SK-N-SH (cell line): ENCODE data around the gene RIN3. TPM values are rescaled to one million over a fixed set of nuclear protein-coding genes. Genes with fewer than 3 reads are reported as not detected.

Experiments
- CTCF ChIA-PET: fragments of 300-600, 350-600 bp; formaldehyde crosslinking; extraction: SDS; loops from one replicate; lab custom pipeline; 2021; lab: Yijun Ruan, JAX
- POLR2A ChIA-PET: fragments of 350-600 bp; sonication (Branson Sonifier 250); formaldehyde crosslinking; extraction: SDS; loops from one replicate; lab custom pipeline; 2020; ENCODE audit warnings: antibody characterized with exemption, inconsistent platforms; lab: Yijun Ruan, JAX
- DNase-seq: peaks from one replicate; pipeline ENCODE4 v3.0.0; 2012
- H2AFZ ChIP-seq: fragments of 200-600 bp; sonication (generic); 2 replicates; pipeline ENCODE4 v1.8.1; 2016; ENCODE audit warnings: antibody characterized with exemption, mild to moderate bottlenecking, low read depth
- H3F3A ChIP-seq: fragments of 200-600 bp; sonication (generic); replicated peaks from 2 replicates; pipeline ENCODE3; 2016; ENCODE audit warnings: antibody characterized with exemption, mild to moderate bottlenecking; ENCODE audit not compliant: insufficient read depth
- H3K27ac ChIP-seq, 2 experiments: fragments of 200-500 bp in 1 of 2; fragments of 200-600 bp in 1 of 2; sonication (Bioruptor generic) in 1 of 2; sonication (generic), shearing (Covaris generic) in 1 of 2; 2 replicates each; pipeline versions ENCODE4 v1.5.1 to v1.6.1; 2014 to 2016; ENCODE audit warnings: low read depth in 2 of 2, inconsistent platforms in 1 of 2, low read length in 1 of 2, mild to moderate bottlenecking in 1 of 2, mixed read lengths in 1 of 2
- H3K27me3 ChIP-seq: fragments of 200-600 bp; sonication (generic), shearing (Covaris generic); 2 replicates; pipeline ENCODE4 v1.6.1; 2016; ENCODE audit warnings: mixed run types; ENCODE audit not compliant: insufficient read depth
- H3K36me3 ChIP-seq, 2 experiments: fragments of 200-500 bp in 1 of 2; fragments of 200-600 bp in 1 of 2; sonication (Bioruptor generic) in 1 of 2; sonication (generic) in 1 of 2; replicated peaks in 1 of 2; 2 replicates each; pipeline versions ENCODE3 to v1.5.1; 2014 to 2016; ENCODE audit warnings: low read length in 1 of 2, mild to moderate bottlenecking in 1 of 2; ENCODE audit not compliant: insufficient read depth in 2 of 2, control insufficient read depth in 1 of 2
- H3K4me1 ChIP-seq, 2 experiments: fragments of 200-500 bp in 1 of 2; fragments of 200-600 bp in 1 of 2; sonication (Bioruptor generic) in 1 of 2; sonication (generic), shearing (Covaris generic) in 1 of 2; 2 replicates each; pipeline versions ENCODE4 v1.5.1 to v1.6.1; 2014 to 2016; ENCODE audit warnings: low read depth in 1 of 2, low read length in 1 of 2, mixed run types in 1 of 2; ENCODE audit not compliant: insufficient read depth in 2 of 2, control insufficient read depth in 1 of 2
- H3K4me2 ChIP-seq: fragments of 200-600 bp; sonication (generic), shearing (Covaris generic); 2 replicates; pipeline ENCODE4 v1.6.1; 2017; ENCODE audit warnings: mixed run types
- H3K4me3 ChIP-seq, 2 experiments: fragments of 200-500 bp in 1 of 2; fragments of 200-600 bp in 1 of 2; sonication (Bioruptor generic) in 1 of 2; sonication (generic), shearing (Covaris generic) in 1 of 2; 2 replicates each; pipeline versions ENCODE4 v1.5.1 to v1.8.1; 2014 to 2016; ENCODE audit warnings: low read depth in 2 of 2, inconsistent platforms in 1 of 2, low read length in 1 of 2, mild to moderate bottlenecking in 1 of 2, mixed read lengths in 1 of 2, moderate library complexity in 1 of 2
- H3K79me2 ChIP-seq: fragments of 200-600 bp; sonication (generic); 2 replicates; pipeline ENCODE4 v1.8.1; 2017; ENCODE audit warnings: mild to moderate bottlenecking; ENCODE audit not compliant: insufficient read depth
- H3K9ac ChIP-seq: fragments of 200-600 bp; sonication (generic); 2 replicates; pipeline ENCODE4 v1.6.1; 2017; ENCODE audit warnings: mixed run types
- H3K9me2 ChIP-seq: fragments of 200-600 bp; sonication (generic); 2 replicates; pipeline ENCODE4 v1.6.1; 2017; ENCODE audit warnings: mixed run types
- H3K9me3 ChIP-seq: fragments of 200-600 bp; sonication (generic); 2 replicates; pipeline ENCODE4 v1.6.1; 2017; ENCODE audit warnings: mixed run types, mild to moderate bottlenecking, moderate library complexity
- H4K20me1 ChIP-seq: fragments of 200-600 bp; sonication (generic); 2 replicates; pipeline ENCODE4 v1.6.1; 2017; ENCODE audit warnings: mild to moderate bottlenecking, mixed run types; ENCODE audit not compliant: insufficient read depth
- FOSL2 ChIP-seq: IDR thresholded peaks from 2 replicates; pipeline ENCODE4 v1.4.0; 2012; ENCODE audit warnings: low read depth, mild to moderate bottlenecking, moderate library complexity, borderline replicate concordance
- GATA2 ChIP-seq: sonication (generic); formaldehyde crosslinking; IDR thresholded peaks from 2 replicates; pipeline ENCODE4 v1.5.0; 2020; ENCODE audit warnings: mild to moderate bottlenecking, missing genetic modification reagents
- JUND ChIP-seq: IDR thresholded peaks from 2 replicates; pipeline ENCODE4 v1.4.0; 2012
- NFIC ChIP-seq: IDR thresholded peaks from 2 replicates; pipeline ENCODE4 v1.4.0; 2012; ENCODE audit warnings: borderline replicate concordance
- WGBS: methylation state at CpG from one replicate; pipeline ENCODE4 v1.1.6; 2017; ENCODE audit warnings: low lambda C conversion rate; 5-methylcytosine and 5-hydroxymethylcytosine counted together
- polyA plus RNA-seq, 3 experiments: library from polyadenylated mRNA; depleted of rRNA; stranded (reverse); fragments of >200 nt; gene quantifications; 2 replicates each; pipeline ENCODE4 v1.2.3, GENCODE V29; 2012
- TF ChIP-seq, protein P1 (sequence below): fragments of 150-350 bp; IDR thresholded peaks from 2 replicates; pipeline ENCODE4 v1.6.1; 2017; ENCODE audit warnings: antibody characterized with exemption, low read length, low read depth, borderline replicate concordance
- TF ChIP-seq, protein P2 (sequence below): IDR thresholded peaks from 2 replicates; pipeline ENCODE4 v1.6.1; 2012; ENCODE audit warnings: mild to moderate bottlenecking, low read depth, low read length, moderate library complexity
- TF ChIP-seq, protein P3 (sequence below): fragments of 150-350 bp; IDR thresholded peaks from 2 replicates; pipeline ENCODE4 v1.6.1; 2016; ENCODE audit warnings: mild to moderate bottlenecking, low read depth, low read length
- TF ChIP-seq, protein P4 (sequence below): IDR thresholded peaks from 2 replicates; pipeline ENCODE4 v1.4.0; 2012; ENCODE audit warnings: low read depth

Gene RIN3
- polyA plus RNA-seq, 1 of the 3 experiments (the other 2 are of a cell fraction), result 12.4 TPM

DNA sequence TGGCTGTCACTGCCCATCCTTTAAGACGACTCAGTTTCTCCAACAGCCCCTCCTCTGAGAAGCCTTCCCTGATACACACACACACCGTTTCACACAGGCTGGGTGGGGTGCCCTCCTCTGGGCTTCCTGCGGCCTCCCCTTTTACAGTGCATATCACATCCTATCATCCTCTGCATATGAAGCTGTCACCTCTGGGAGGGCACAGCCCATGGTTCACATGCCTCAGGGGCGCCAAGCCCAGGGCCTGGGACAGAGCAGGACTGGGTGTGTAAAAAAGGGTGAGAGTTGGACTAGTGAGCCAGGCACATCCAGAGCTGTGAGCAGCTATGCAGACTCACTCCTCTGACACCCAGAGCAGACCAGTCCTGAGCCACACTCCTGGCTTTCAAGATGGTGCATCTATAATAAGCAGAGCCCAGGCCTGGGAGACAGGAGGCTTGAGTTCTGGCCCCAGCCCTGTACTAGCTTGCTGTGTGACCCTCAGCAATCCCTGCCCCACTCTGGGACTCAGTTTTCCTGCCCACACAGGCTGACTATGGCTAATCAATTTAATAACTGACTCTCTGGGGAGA is 172.3 kb downstream of the RIN3 start:
- ChIA-PET POLR2A (interaction anchor here (0.5 kb wide), 1 partner anchor 71 kb away, joined by 4 read pairs; no protein-coding TSS in a partner anchor), CTCF (interaction anchor here (0.8 to 8.0 kb wide), 33 partner anchors 9 to 1031 kb away, joined by 3 to 186 read pairs (median 4); partner anchors contain the start of genes GOLGA5 and LGMN)
- Histone ChIP-seq H3K27ac (no peak overlapping the region), H3K27me3 (no peaks in the 10 kb centered on the region), H3K4me2 (no peak overlapping the region), H3K4me3 (no peak overlapping the region), H3K9me2 (no peaks in the 10 kb centered on the region), H3K36me3 (peaks cover 0 to 12% of the 10 kb centered on the region in 2 experiments), H3K79me2 (no peaks in the 10 kb centered on the region)
- WGBS, result 89% methylated on average over 4 of the region's 4 CpGs
- no peak for DNase-seq
- TF ChIP-seq, protein P1, sequence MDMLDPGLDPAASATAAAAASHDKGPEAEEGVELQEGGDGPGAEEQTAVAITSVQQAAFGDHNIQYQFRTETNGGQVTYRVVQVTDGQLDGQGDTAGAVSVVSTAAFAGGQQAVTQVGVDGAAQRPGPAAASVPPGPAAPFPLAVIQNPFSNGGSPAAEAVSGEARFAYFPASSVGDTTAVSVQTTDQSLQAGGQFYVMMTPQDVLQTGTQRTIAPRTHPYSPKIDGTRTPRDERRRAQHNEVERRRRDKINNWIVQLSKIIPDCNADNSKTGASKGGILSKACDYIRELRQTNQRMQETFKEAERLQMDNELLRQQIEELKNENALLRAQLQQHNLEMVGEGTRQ, result no peak
- no peak for TF ChIP-seq GATA2
- no peak for TF ChIP-seq FOSL2
- no peak for TF ChIP-seq JUND
- TF ChIP-seq, all 33 proteins: peak for 0
- no peak overlapping the region for H2AFZ ChIP-seq
- H4K20me1 ChIP-seq, result no peaks in the 10 kb centered on the region
- no peaks in the 10 kb centered on the region for H3K9me3 ChIP-seq
- no peak overlapping the region for H3K9ac ChIP-seq
- peaks cover 6% of the 10 kb centered on the region for H3F3A ChIP-seq
- H3K4me1 ChIP-seq, result peaks cover 0 to 12% of the 10 kb centered on the region in 2 experiments; a peak in 1 of 4 replicates

DNA sequence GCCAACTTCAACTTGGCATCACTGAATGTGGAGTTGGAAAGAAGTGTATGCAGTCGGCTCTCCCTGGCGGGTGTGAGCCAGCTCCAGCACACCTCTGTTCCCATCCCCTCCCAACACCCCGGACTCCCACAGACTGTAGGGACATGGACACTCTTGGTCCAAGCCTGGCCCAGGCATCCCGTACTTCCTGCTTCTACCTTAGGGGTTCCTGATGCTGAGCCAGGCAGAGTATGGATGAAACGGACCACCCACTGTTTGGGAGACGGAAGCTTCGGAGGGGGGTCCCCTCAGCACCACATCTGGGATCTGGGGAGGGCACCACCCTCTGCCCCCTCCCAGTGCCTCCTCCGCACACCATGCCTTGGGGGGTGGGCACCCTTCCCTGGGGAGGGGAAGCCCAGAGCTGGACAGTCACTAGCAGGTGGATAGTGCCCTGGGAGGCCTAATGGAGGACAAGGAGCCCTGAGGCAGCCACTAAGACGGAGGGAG is 172.9 kb downstream of the RIN3 start:
- peaks cover 0 to 12% of the 10 kb centered on the region in 2 experiments; a peak in 1 of 4 replicates for H3K4me1 ChIP-seq
- CTCF ChIA-PET, result interaction anchor here (0.6 to 8.0 kb wide), 49 partner anchors 8 to 1032 kb away, joined by 3 to 186 read pairs (median 4); partner anchors contain the start of genes GOLGA5 and LGMN
- POLR2A ChIA-PET, result interaction anchor here (0.6 kb wide), 1 partner anchor 1236 kb away, joined by 3 read pairs; no protein-coding TSS in a partner anchor

More for the DNA sequence above, 172.9 kb downstream of the RIN3 start:
- Histone ChIP-seq H3K36me3 (peaks cover 0 to 10% of the 10 kb centered on the region in 2 experiments), H2AFZ (no peak overlapping the region), H3K9me2 (no peaks in the 10 kb centered on the region), H3K27me3 (no peaks in the 10 kb centered on the region), H3F3A (peaks cover 6% of the 10 kb centered on the region), H3K27ac (no peak overlapping the region), H3K9ac (no peak overlapping the region), H3K4me2 (no peak overlapping the region), H3K79me2 (no peaks in the 10 kb centered on the region), H3K4me3 (peak overlapping the region in 1 of 2 experiments; percentile 31; a peak in 1 of 4 replicates), H3K9me3 (no peaks in the 10 kb centered on the region), H4K20me1 (no peaks in the 10 kb centered on the region)
- no peak for DNase-seq
- 74% methylated on average over 8 of the region's 9 CpGs for WGBS
- TF ChIP-seq, protein P2, sequence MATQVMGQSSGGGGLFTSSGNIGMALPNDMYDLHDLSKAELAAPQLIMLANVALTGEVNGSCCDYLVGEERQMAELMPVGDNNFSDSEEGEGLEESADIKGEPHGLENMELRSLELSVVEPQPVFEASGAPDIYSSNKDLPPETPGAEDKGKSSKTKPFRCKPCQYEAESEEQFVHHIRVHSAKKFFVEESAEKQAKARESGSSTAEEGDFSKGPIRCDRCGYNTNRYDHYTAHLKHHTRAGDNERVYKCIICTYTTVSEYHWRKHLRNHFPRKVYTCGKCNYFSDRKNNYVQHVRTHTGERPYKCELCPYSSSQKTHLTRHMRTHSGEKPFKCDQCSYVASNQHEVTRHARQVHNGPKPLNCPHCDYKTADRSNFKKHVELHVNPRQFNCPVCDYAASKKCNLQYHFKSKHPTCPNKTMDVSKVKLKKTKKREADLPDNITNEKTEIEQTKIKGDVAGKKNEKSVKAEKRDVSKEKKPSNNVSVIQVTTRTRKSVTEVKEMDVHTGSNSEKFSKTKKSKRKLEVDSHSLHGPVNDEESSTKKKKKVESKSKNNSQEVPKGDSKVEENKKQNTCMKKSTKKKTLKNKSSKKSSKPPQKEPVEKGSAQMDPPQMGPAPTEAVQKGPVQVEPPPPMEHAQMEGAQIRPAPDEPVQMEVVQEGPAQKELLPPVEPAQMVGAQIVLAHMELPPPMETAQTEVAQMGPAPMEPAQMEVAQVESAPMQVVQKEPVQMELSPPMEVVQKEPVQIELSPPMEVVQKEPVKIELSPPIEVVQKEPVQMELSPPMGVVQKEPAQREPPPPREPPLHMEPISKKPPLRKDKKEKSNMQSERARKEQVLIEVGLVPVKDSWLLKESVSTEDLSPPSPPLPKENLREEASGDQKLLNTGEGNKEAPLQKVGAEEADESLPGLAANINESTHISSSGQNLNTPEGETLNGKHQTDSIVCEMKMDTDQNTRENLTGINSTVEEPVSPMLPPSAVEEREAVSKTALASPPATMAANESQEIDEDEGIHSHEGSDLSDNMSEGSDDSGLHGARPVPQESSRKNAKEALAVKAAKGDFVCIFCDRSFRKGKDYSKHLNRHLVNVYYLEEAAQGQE, result no peak
- TF ChIP-seq, protein P3, sequence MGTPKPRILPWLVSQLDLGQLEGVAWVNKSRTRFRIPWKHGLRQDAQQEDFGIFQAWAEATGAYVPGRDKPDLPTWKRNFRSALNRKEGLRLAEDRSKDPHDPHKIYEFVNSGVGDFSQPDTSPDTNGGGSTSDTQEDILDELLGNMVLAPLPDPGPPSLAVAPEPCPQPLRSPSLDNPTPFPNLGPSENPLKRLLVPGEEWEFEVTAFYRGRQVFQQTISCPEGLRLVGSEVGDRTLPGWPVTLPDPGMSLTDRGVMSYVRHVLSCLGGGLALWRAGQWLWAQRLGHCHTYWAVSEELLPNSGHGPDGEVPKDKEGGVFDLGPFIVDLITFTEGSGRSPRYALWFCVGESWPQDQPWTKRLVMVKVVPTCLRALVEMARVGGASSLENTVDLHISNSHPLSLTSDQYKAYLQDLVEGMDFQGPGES, result no peak
- TF ChIP-seq, protein P4, sequence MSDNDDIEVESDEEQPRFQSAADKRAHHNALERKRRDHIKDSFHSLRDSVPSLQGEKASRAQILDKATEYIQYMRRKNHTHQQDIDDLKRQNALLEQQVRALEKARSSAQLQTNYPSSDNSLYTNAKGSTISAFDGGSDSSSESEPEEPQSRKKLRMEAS, result no peak
- no peak for TF ChIP-seq NFIC
